GM23338 (cell line): ENCODE data around the gene GALNT15. TPM values are rescaled to one million over a fixed set of nuclear protein-coding genes. Genes with fewer than 3 reads are reported as not detected.

Experiments
- ATAC-seq: fragments of 200-7000 bp; cut with Tn5 transposase; 3 replicates; pipeline ENCODE4 v1.9.1; 2020
- DNase-seq: peaks from one replicate; pipeline ENCODE4 v3.0.0-alpha.2; 2015; ENCODE audit warnings: low spot score
- H2AFZ ChIP-seq: fragments of 200-600 bp; sonication (generic); 2 replicates; pipeline ENCODE4 v1.8.0; 2016; ENCODE audit warnings: antibody characterized with exemption, mild to moderate bottlenecking, moderate library complexity
- H3F3A ChIP-seq: fragments of 200-600 bp; sonication (generic); replicated peaks from 2 replicates; pipeline ENCODE4 v1.8.0; 2017; ENCODE audit warnings: antibody characterized with exemption, mixed run types, low read depth
- H3K27ac ChIP-seq: fragments of 200-600 bp; sonication (generic); 2 replicates; pipeline ENCODE4 v1.6.1; 2016; ENCODE audit warnings: low read depth
- H3K27me3 ChIP-seq: fragments of 200-600 bp; sonication (generic); 2 replicates; pipeline ENCODE4 v1.8.0; 2016; ENCODE audit warnings: mild to moderate bottlenecking, mixed run types, moderate library complexity; ENCODE audit not compliant: insufficient read depth
- H3K36me3 ChIP-seq: fragments of 200-600 bp; sonication (generic); 2 replicates; pipeline ENCODE4 v1.8.0; 2016; ENCODE audit warnings: mild to moderate bottlenecking; ENCODE audit not compliant: insufficient read depth
- H3K4me1 ChIP-seq: fragments of 200-600 bp; sonication (generic); 2 replicates; pipeline ENCODE4 v1.8.0; 2016; ENCODE audit warnings: mild to moderate bottlenecking, moderate library complexity; ENCODE audit not compliant: insufficient read depth
- H3K4me2 ChIP-seq: fragments of 200-600 bp; sonication (generic); 2 replicates; pipeline ENCODE4 v1.7.1; 2017; ENCODE audit warnings: mixed run types
- H3K4me3 ChIP-seq: fragments of 200-600 bp; sonication (generic); 2 replicates; pipeline ENCODE4 v1.6.1; 2016; ENCODE audit warnings: mixed run types
- H3K79me2 ChIP-seq: fragments of 200-600 bp; sonication (generic); replicated peaks from 2 replicates; pipeline ENCODE4 v1.8.0; 2017; ENCODE audit warnings: mild to moderate bottlenecking; ENCODE audit not compliant: insufficient read depth
- H3K9me2 ChIP-seq: fragments of 200-600 bp; sonication (generic); 2 replicates; pipeline ENCODE4 v1.8.0; 2017; ENCODE audit not compliant: insufficient read depth
- H4K20me1 ChIP-seq: fragments of 200-600 bp; sonication (generic); replicated peaks from 2 replicates; pipeline ENCODE4 v1.8.0; 2017; ENCODE audit warnings: mild to moderate bottlenecking; ENCODE audit not compliant: insufficient read depth
- H3K27ac Mint-ChIP-seq: 2 replicates; pipeline ENCODE4 v1.8.0; 2020; ENCODE audit warnings: inconsistent platforms, mild to moderate bottlenecking, moderate library complexity, mixed read lengths
- H3K27me3 Mint-ChIP-seq: 3 replicates; pipeline ENCODE4 v1.8.0; 2022; ENCODE audit warnings: low read depth, mild to moderate bottlenecking, moderate library complexity, mixed read lengths, inconsistent platforms; ENCODE audit not compliant: insufficient read depth, poor library complexity
- H3K36me3 Mint-ChIP-seq: 3 replicates; pipeline ENCODE4 v1.8.0; 2021; ENCODE audit warnings: low read depth, mild to moderate bottlenecking, inconsistent platforms, moderate library complexity, mixed read lengths
- H3K4me1 Mint-ChIP-seq: 3 replicates; pipeline ENCODE4 v1.8.0; 2020; ENCODE audit warnings: mild to moderate bottlenecking, inconsistent platforms, mixed read lengths
- H3K4me3 Mint-ChIP-seq: 3 replicates; pipeline ENCODE4 v1.8.0; 2021; ENCODE audit warnings: moderate library complexity, mild to moderate bottlenecking, inconsistent platforms, mixed read lengths
- H3K9me3 Mint-ChIP-seq: 3 replicates; pipeline ENCODE4 v1.8.0; 2020; ENCODE audit warnings: moderate library complexity, mild to moderate bottlenecking, inconsistent platforms, mixed read lengths
- CREB1 ChIP-seq: fragments of 250-450 bp; sonication (Bioruptor Pico); IDR thresholded peaks from 2 replicates; pipeline ENCODE4 v1.5.0; 2020; ENCODE audit warnings: low read depth, mild to moderate bottlenecking, moderate library complexity
- EZH2 ChIP-seq: fragments of 200-600 bp; sonication (generic); IDR thresholded peaks from one replicate; pipeline ENCODE4 v1.8.0; 2017; ENCODE audit warnings: antibody characterized with exemption, mild to moderate bottlenecking, low read depth; ENCODE audit not compliant: unreplicated experiment
- EZH2phosphoT487 ChIP-seq: fragments of 200-600 bp; sonication (generic); IDR thresholded peaks from one replicate; pipeline ENCODE4 v1.8.1; 2018; ENCODE audit warnings: antibody characterized with exemption; ENCODE audit not compliant: unreplicated experiment
- JUNB ChIP-seq: IDR thresholded peaks from one replicate; pipeline ENCODE4 v1.6.1; 2016; ENCODE audit warnings: antibody characterized with exemption; ENCODE audit not compliant: unreplicated experiment
- NANOG ChIP-seq: IDR thresholded peaks from 2 replicates; pipeline ENCODE4 v1.6.1; 2016; ENCODE audit warnings: antibody characterized with exemption, borderline replicate concordance
- POLR2AphosphoS5 ChIP-seq: IDR thresholded peaks from 2 replicates; pipeline ENCODE4 v1.6.1; 2016; ENCODE audit warnings: antibody characterized with exemption, low read depth
- STAT1 ChIP-seq: IDR thresholded peaks from one replicate; pipeline ENCODE4 v1.6.1; 2016; ENCODE audit warnings: antibody characterized with exemption; ENCODE audit not compliant: unreplicated experiment
- ZNF114 ChIP-seq: fragments of 250-450 bp; sonication (Bioruptor Pico); IDR thresholded peaks from 2 replicates; pipeline ENCODE4 v1.5.0; 2020; ENCODE audit warnings: mild to moderate bottlenecking, moderate library complexity
- ZNF331 ChIP-seq: fragments of 250-450 bp; sonication (Bioruptor Pico); IDR thresholded peaks from 2 replicates; pipeline ENCODE4 v1.5.0; 2020; ENCODE audit warnings: low read depth, mild to moderate bottlenecking, moderate library complexity
- polyA plus RNA-seq: library from polyadenylated mRNA; unstranded; fragments of >200 nt; fragmentation: Nextera tagmentation; extraction: Ambion mirVana; gene quantifications from 2 replicates; pipeline ENCODE4 v1.2.1, GENCODE V29; 2016
- total RNA-seq: library from RNA; depleted of rRNA; stranded (reverse); fragments of >200 nt; shearing (Covaris generic); gene quantifications from 2 replicates; pipeline ENCODE4 v1.2.3, GENCODE V29; 2014
- TF ChIP-seq, protein P1 (sequence below): IDR thresholded peaks from 2 replicates; pipeline ENCODE4 v1.6.1; 2016; ENCODE audit warnings: antibody characterized with exemption
- TF ChIP-seq, protein P2 (sequence below): fragments of 250-450 bp; sonication (Bioruptor Pico); IDR thresholded peaks from 2 replicates; pipeline ENCODE4 v1.5.0; 2020; ENCODE audit warnings: mild to moderate bottlenecking, moderate library complexity
- TF ChIP-seq, protein P3 (sequence below), 2 experiments: fragments of 200-600 bp in 1 of 2; sonication (generic) in 1 of 2; conservative IDR thresholded peaks; 2 replicates each; pipeline versions ENCODE4 v1.5.1 to v1.6.1; 2016 to 2017; ENCODE audit warnings: antibody characterized with exemption in 2 of 2, low read depth in 2 of 2, mild to moderate bottlenecking in 2 of 2, moderate library complexity in 1 of 2
- TF ChIP-seq, protein P4 (sequence below): IDR thresholded peaks from one replicate; pipeline ENCODE4 v1.6.1; 2018; ENCODE audit warnings: antibody characterized with exemption; ENCODE audit not compliant: unreplicated experiment

GALNT15 gene
- total and polyA plus RNA-seq, 2 experiments from 2014 or later = 0.06 to 0.35 TPM

DNA sequence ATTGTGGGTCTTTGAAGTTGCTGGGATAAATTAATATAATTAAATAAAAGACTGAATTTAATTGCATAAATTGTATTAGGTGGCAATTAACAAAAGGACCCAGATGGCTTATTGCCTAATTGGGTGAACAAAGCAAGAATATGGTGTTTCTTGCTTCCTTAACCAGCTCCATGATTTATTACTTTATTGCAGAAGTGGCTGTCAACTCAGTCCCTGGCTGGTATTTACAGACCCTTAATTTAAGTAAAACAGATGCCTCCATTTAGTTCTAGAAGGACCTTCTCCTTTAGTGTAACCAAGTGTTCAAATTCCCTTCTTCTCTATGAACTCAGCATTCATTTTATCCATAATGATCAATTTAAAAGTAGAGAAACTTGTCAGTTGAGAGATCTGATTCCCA lies 55.2 kb downstream of the GALNT15 start:
- no peaks in the 10 kb centered on the region for H3K79me2 ChIP-seq
- no peak overlapping the region for H2AFZ ChIP-seq
- H3K4me1 Mint-ChIP-seq = no peaks in the 10 kb centered on the region; the same call in 2 of the 3 replicates
- no peak for TF ChIP-seq STAT1
- TF ChIP-seq, protein P1, sequence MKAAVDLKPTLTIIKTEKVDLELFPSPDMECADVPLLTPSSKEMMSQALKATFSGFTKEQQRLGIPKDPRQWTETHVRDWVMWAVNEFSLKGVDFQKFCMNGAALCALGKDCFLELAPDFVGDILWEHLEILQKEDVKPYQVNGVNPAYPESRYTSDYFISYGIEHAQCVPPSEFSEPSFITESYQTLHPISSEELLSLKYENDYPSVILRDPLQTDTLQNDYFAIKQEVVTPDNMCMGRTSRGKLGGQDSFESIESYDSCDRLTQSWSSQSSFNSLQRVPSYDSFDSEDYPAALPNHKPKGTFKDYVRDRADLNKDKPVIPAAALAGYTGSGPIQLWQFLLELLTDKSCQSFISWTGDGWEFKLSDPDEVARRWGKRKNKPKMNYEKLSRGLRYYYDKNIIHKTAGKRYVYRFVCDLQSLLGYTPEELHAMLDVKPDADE = no peak
- no peak for TF ChIP-seq ZNF331
- TF ChIP-seq NANOG = no peak
- TF ChIP-seq EZH2 = no peak
- TF ChIP-seq, protein P2, sequence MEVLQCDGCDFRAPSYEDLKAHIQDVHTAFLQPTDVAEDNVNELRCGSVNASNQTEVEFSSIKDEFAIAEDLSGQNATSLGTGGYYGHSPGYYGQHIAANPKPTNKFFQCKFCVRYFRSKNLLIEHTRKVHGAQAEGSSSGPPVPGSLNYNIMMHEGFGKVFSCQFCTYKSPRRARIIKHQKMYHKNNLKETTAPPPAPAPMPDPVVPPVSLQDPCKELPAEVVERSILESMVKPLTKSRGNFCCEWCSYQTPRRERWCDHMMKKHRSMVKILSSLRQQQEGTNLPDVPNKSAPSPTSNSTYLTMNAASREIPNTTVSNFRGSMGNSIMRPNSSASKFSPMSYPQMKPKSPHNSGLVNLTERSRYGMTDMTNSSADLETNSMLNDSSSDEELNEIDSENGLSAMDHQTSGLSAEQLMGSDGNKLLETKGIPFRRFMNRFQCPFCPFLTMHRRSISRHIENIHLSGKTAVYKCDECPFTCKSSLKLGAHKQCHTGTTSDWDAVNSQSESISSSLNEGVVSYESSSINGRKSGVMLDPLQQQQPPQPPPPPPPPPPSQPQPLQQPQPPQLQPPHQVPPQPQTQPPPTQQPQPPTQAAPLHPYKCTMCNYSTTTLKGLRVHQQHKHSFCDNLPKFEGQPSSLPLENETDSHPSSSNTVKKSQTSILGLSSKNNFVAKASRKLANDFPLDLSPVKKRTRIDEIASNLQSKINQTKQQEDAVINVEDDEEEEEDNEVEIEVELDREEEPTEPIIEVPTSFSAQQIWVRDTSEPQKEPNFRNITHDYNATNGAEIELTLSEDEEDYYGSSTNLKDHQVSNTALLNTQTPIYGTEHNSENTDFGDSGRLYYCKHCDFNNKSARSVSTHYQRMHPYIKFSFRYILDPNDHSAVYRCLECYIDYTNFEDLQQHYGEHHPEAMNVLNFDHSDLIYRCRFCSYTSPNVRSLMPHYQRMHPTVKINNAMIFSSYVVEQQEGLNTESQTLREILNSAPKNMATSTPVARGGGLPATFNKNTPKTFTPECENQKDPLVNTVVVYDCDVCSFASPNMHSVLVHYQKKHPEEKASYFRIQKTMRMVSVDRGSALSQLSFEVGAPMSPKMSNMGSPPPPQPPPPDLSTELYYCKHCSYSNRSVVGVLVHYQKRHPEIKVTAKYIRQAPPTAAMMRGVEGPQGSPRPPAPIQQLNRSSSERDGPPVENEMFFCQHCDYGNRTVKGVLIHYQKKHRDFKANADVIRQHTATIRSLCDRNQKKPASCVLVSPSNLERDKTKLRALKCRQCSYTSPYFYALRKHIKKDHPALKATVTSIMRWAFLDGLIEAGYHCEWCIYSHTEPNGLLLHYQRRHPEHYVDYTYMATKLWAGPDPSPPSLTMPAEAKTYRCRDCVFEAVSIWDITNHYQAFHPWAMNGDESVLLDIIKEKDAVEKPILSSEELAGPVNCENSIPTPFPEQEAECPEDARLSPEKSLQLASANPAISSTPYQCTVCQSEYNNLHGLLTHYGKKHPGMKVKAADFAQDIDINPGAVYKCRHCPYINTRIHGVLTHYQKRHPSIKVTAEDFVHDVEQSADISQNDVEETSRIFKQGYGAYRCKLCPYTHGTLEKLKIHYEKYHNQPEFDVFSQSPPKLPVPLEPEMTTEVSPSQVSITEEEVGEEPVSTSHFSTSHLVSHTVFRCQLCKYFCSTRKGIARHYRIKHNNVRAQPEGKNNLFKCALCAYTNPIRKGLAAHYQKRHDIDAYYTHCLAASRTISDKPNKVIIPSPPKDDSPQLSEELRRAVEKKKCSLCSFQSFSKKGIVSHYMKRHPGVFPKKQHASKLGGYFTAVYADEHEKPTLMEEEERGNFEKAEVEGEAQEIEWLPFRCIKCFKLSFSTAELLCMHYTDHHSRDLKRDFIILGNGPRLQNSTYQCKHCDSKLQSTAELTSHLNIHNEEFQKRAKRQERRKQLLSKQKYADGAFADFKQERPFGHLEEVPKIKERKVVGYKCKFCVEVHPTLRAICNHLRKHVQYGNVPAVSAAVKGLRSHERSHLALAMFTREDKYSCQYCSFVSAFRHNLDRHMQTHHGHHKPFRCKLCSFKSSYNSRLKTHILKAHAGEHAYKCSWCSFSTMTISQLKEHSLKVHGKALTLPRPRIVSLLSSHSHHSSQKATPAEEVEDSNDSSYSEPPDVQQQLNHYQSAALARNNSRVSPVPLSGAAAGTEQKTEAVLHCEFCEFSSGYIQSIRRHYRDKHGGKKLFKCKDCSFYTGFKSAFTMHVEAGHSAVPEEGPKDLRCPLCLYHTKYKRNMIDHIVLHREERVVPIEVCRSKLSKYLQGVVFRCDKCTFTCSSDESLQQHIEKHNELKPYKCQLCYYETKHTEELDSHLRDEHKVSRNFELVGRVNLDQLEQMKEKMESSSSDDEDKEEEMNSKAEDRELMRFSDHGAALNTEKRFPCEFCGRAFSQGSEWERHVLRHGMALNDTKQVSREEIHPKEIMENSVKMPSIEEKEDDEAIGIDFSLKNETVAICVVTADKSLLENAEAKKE (CRISPR knock-in tag) = no peak
- no peak for TF ChIP-seq CREB1
- TF ChIP-seq, protein P3, sequence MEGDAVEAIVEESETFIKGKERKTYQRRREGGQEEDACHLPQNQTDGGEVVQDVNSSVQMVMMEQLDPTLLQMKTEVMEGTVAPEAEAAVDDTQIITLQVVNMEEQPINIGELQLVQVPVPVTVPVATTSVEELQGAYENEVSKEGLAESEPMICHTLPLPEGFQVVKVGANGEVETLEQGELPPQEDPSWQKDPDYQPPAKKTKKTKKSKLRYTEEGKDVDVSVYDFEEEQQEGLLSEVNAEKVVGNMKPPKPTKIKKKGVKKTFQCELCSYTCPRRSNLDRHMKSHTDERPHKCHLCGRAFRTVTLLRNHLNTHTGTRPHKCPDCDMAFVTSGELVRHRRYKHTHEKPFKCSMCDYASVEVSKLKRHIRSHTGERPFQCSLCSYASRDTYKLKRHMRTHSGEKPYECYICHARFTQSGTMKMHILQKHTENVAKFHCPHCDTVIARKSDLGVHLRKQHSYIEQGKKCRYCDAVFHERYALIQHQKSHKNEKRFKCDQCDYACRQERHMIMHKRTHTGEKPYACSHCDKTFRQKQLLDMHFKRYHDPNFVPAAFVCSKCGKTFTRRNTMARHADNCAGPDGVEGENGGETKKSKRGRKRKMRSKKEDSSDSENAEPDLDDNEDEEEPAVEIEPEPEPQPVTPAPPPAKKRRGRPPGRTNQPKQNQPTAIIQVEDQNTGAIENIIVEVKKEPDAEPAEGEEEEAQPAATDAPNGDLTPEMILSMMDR (conservative IDR thresholded peaks at IDR 0.05; ENCODE audit: low read depth in 2 of 2) = no peak
- TF ChIP-seq, protein P4, sequence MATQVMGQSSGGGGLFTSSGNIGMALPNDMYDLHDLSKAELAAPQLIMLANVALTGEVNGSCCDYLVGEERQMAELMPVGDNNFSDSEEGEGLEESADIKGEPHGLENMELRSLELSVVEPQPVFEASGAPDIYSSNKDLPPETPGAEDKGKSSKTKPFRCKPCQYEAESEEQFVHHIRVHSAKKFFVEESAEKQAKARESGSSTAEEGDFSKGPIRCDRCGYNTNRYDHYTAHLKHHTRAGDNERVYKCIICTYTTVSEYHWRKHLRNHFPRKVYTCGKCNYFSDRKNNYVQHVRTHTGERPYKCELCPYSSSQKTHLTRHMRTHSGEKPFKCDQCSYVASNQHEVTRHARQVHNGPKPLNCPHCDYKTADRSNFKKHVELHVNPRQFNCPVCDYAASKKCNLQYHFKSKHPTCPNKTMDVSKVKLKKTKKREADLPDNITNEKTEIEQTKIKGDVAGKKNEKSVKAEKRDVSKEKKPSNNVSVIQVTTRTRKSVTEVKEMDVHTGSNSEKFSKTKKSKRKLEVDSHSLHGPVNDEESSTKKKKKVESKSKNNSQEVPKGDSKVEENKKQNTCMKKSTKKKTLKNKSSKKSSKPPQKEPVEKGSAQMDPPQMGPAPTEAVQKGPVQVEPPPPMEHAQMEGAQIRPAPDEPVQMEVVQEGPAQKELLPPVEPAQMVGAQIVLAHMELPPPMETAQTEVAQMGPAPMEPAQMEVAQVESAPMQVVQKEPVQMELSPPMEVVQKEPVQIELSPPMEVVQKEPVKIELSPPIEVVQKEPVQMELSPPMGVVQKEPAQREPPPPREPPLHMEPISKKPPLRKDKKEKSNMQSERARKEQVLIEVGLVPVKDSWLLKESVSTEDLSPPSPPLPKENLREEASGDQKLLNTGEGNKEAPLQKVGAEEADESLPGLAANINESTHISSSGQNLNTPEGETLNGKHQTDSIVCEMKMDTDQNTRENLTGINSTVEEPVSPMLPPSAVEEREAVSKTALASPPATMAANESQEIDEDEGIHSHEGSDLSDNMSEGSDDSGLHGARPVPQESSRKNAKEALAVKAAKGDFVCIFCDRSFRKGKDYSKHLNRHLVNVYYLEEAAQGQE = no peak
- TF ChIP-seq POLR2AphosphoS5 = no peak
- TF ChIP-seq ZNF114 (CRISPR knock-in tag) = no peak
- TF ChIP-seq JUNB = no peak
- no peak for TF ChIP-seq EZH2phosphoT487
- H3K4me3 Mint-ChIP-seq = no peak overlapping the region
- no peak overlapping the region for H3K4me2 ChIP-seq
- H3K27me3 ChIP-seq = no peaks in the 10 kb centered on the region
- H3K4me1 ChIP-seq = no peaks in the 10 kb centered on the region
- H3K36me3 ChIP-seq = no peaks in the 10 kb centered on the region
- H3F3A ChIP-seq = no peaks in the 10 kb centered on the region
- H3K27ac ChIP-seq = no peak overlapping the region
- H4K20me1 ChIP-seq = no peaks in the 10 kb centered on the region
- H3K4me3 ChIP-seq = no peak overlapping the region
- H3K9me2 ChIP-seq = no peaks in the 10 kb centered on the region
- no peak for DNase-seq
- no peak for ATAC-seq
- peaks cover 3% of the 10 kb centered on the region for H3K27me3 Mint-ChIP-seq
- H3K36me3 Mint-ChIP-seq = no peaks in the 10 kb centered on the region
- no peaks in the 10 kb centered on the region; the same call in 2 of the 3 replicates for H3K9me3 Mint-ChIP-seq
- H3K27ac Mint-ChIP-seq = no peak overlapping the region
